K562 (cell line): ENCODE results near the gene GLRA1. TPM values are rescaled to one million over a fixed set of nuclear protein-coding genes. Genes with fewer than 3 reads are reported as not detected.
A peak's percentile ranks its signal among the peaks of the same experiment; 100 is the strongest.

Experiments used
- ATAC-seq: fragments of 200-7000 bp; cut with Tn5 transposase; 3 replicates; pipeline ENCODE4 v1.9.1; 2020; ENCODE audit warnings: moderate library complexity
- BruUV-seq: library from RNA; stranded (reverse); fragments of 400-500 nt; replicated peaks from 2 replicates; lab custom pipeline; 2021; lab: Mats Ljungman, UMichigan
- CTCF ChIA-PET: fragments of 300-600 bp; formaldehyde crosslinking; extraction: SDS; loops from one replicate; lab custom pipeline; 2021; ENCODE audit warnings: low intra/inter-chr PET ratio; lab: Yijun Ruan, JAX
- POLR2A ChIA-PET: fragments of 300-600, 350-650 bp; sonication (Branson Sonifier 250); formaldehyde crosslinking; extraction: SDS; loops from one replicate; lab custom pipeline; 2021; ENCODE audit warnings: antibody characterized with exemption, inconsistent platforms; lab: Yijun Ruan, JAX
- DNase-seq, 4 experiments: peaks; one replicate each; pipeline versions ENCODE4 v3.0.0 to v3.0.0-alpha.2; 2011 to 2018; ENCODE audit warnings: low spot score in 3 of 4, mixed read lengths in 3 of 4; ENCODE audit errors: extremely low read depth in 1 of 4
- FAIRE-seq: peaks from 2 replicates; lab custom pipeline; 2011; peaks lifted over from hg19 to GRCh38; lab: Jason Lieb, UNC
- H2AFZ ChIP-seq: 2 replicates; pipeline ENCODE4 v1.6.0; 2011; ENCODE audit warnings: low read depth, low read length, control low read depth, inconsistent platforms
- H3K27ac ChIP-seq: fragments of 200-600 bp; 3 replicates; pipeline ENCODE4 v1.8.0; 2011; ENCODE audit warnings: low read depth, mild to moderate bottlenecking, control low read depth, inconsistent platforms, low read length, moderate library complexity, mixed read lengths; ENCODE audit errors: extremely low read depth
- H3K27me3 ChIP-seq, 2 experiments: fragments of 300-600 bp in 1 of 2; 2 replicates in 1 of 2; 3 replicates in 1 of 2; pipeline versions ENCODE4 v1.6.0 to v1.8.0; 2011; ENCODE audit warnings: inconsistent platforms in 2 of 2, low read length in 2 of 2, mild to moderate bottlenecking in 1 of 2, mixed read lengths in 1 of 2, moderate library complexity in 1 of 2; ENCODE audit not compliant: control insufficient read depth in 2 of 2, insufficient read depth in 2 of 2
- H3K36me3 ChIP-seq: fragments of 300-600 bp; 3 replicates; pipeline ENCODE4 v1.8.0; 2011; ENCODE audit warnings: mild to moderate bottlenecking, low read length, inconsistent platforms; ENCODE audit not compliant: control insufficient read depth, insufficient read depth
- H3K4me1 ChIP-seq, 2 experiments: fragments of 200-600 bp in 1 of 2; replicated peaks in 1 of 2; 2 replicates in 1 of 2; 3 replicates in 1 of 2; pipeline versions ENCODE4 v1.5.1 to v1.8.0; 2011; ENCODE audit warnings: inconsistent platforms in 2 of 2, low read length in 2 of 2, mild to moderate bottlenecking in 1 of 2, mixed read lengths in 1 of 2, moderate library complexity in 1 of 2; ENCODE audit not compliant: control insufficient read depth in 2 of 2, insufficient read depth in 2 of 2
- H3K4me2 ChIP-seq: 2 replicates; pipeline ENCODE4 v1.6.1; 2011; ENCODE audit warnings: low read length, control low read depth, inconsistent platforms, mixed read lengths; ENCODE audit not compliant: insufficient read depth
- H3K4me3 ChIP-seq: fragments of 200-600 bp; sonication (generic), shearing (Covaris generic); 2 replicates; pipeline ENCODE4 v1.5.1; 2016; ENCODE audit warnings: control low read depth, inconsistent platforms
- H3K79me2 ChIP-seq: fragments of 200-600 bp; 3 replicates; pipeline ENCODE4 v1.8.0; 2011; ENCODE audit warnings: low read length, inconsistent platforms; ENCODE audit not compliant: control insufficient read depth, insufficient read depth
- H3K9ac ChIP-seq, 2 experiments: 2 replicates each; pipeline versions ENCODE4 v1.6.0 to v1.6.1; 2011; ENCODE audit warnings: low read depth in 2 of 2, low read length in 2 of 2, control low read depth in 1 of 2, inconsistent platforms in 1 of 2, mild to moderate bottlenecking in 1 of 2, mixed read lengths in 1 of 2; ENCODE audit not compliant: insufficient read depth in 1 of 2
- H3K9me1 ChIP-seq: one replicate; pipeline ENCODE4 v1.6.0; 2011; ENCODE audit warnings: inconsistent platforms, mild to moderate bottlenecking, low read length, moderate library complexity; ENCODE audit not compliant: control insufficient read depth, insufficient read depth
- H3K9me3 ChIP-seq: replicated peaks from 2 replicates; pipeline ENCODE4 v1.5.1; 2011; ENCODE audit warnings: low read depth, low read length, inconsistent platforms; ENCODE audit not compliant: control insufficient read depth, insufficient read depth
- H4K20me1 ChIP-seq: replicated peaks from 2 replicates; pipeline ENCODE4 v1.6.1; 2011; ENCODE audit warnings: low read length, inconsistent platforms, mixed read lengths; ENCODE audit not compliant: control insufficient read depth, insufficient read depth
- CREB5 ChIP-seq: fragments of 250-450 bp; sonication (Bioruptor Pico); IDR thresholded peaks from 2 replicates; pipeline ENCODE4 v1.5.0; 2020; ENCODE audit warnings: mild to moderate bottlenecking
- FUS ChIP-seq: fragments of 200-400 bp; formaldehyde crosslinking; optimal IDR thresholded peaks from 2 replicates; pipeline ENCODE3; 2017; ENCODE audit warnings: low read depth, low read length
- HMG20B ChIP-seq: fragments of 250-450 bp; sonication (Bioruptor Pico); IDR thresholded peaks from 2 replicates; pipeline ENCODE4 v1.5.0; 2021; ENCODE audit warnings: mild to moderate bottlenecking
- MEIS2 ChIP-seq: fragments of 450-650 bp; IDR thresholded peaks from 2 replicates; pipeline ENCODE4 v1.6.1; 2014; ENCODE audit warnings: mild to moderate bottlenecking; ENCODE audit not compliant: partially characterized antibody
- PKNOX1 ChIP-seq: fragments of 450-650 bp; IDR thresholded peaks from 2 replicates; pipeline ENCODE4 v1.6.1; 2016
- WGBS: fragments of 100-300 bp; shearing (Covaris generic); methylation state at CpG from one replicate; pipeline ENCODE4 v1.1.6; 2016; ENCODE audit warnings: low coverage, mixed read lengths; ENCODE audit not compliant: insufficient coverage; ENCODE audit errors: missing lambda C conversion rate; 5-methylcytosine and 5-hydroxymethylcytosine counted together
- in situ Hi-C: fragments of 300-500 bp; cut with MboI; formaldehyde crosslinking; loops from 4 replicates; pipeline ENCODE4 v1.15.0; 2018; ENCODE audit warnings: inconsistent platforms, mixed read lengths
- intact Hi-C: fragments of 100-400 bp; cut with micrococcal nuclease; formaldehyde crosslinking; loops from 2 replicates; pipeline ENCODE4 v1.14.2; 2022
- polyA plus RNA-seq, 8 experiments: library from polyadenylated mRNA; depleted of rRNA in 4 of 8; stranded (reverse) in 5 of 8; unstranded in 3 of 8; fragments of >200 nt; fragmentation: Nextera tagmentation in 2 of 8; fragmentation: Illumina TruSeq in 1 of 8; extraction: Ambion mirVana in 2 of 8; extraction: Trizol in 1 of 8; gene quantifications; 2 replicates each; pipeline versions ENCODE4 v1.2.1 to v1.2.3, GENCODE V29; 2011 to 2014; ENCODE audit warnings: inconsistent platforms in 1 of 8, missing spikeins in 1 of 8
- total RNA-seq, 7 experiments: library from RNA; depleted of rRNA in 6 of 7; stranded (reverse); fragments of >200 nt in 6 of 7; fragmentation: Illumina TruSeq in 2 of 7; extraction: Trizol in 2 of 7; gene quantifications; 2 replicates each; pipeline versions ENCODE4 v1.2.1 to v1.2.3, GENCODE V29; 2011 to 2021; ENCODE audit warnings: low replicate concordance in 1 of 7

The GLRA1 gene
- total and polyA plus RNA-seq, 9 of the 15 experiments (the other 6 are each of a cell fraction or from before 2014, with no cell fraction given), result not detected

- Histone ChIP-seq H3K27me3 (no peaks in the 10 kb centered on the region), H3K9me1 (no peaks in the 10 kb centered on the region), H3K9me3 (no peaks in the 10 kb centered on the region), H4K20me1 (peaks cover 52% of the 10 kb centered on the region), H3K27ac (no peak overlapping the region), H3K79me2 (peaks cover 100% of the 10 kb centered on the region), H2AFZ (no peak overlapping the region), H3K4me1 (peaks cover 3 to 32% of the 10 kb centered on the region in 2 experiments), H3K36me3 (peaks cover 73% of the 10 kb centered on the region), H3K9ac (no peak overlapping the region), H3K4me3 (no peak overlapping the region), H3K4me2 (no peak overlapping the region; the same call in 1 of the 2 replicates)
- 65% methylated on average over 3 of the region's 3 CpGs for WGBS
- peak; percentile 62 for TF ChIP-seq PKNOX1
- no peak for TF ChIP-seq HMG20B
- FAIRE-seq, result no peak
- no peak for ATAC-seq
- ChIA-PET CTCF (no interaction called here), POLR2A (interaction anchor here (0.8 to 1.6 kb wide), 2 partner anchors 9 to 22 kb away, joined by 4 read pairs; no protein-coding TSS in a partner anchor)
- in situ Hi-C loops (no loop called here), intact Hi-C loops (loop anchor here (1.0 kb wide), 1 partner anchor 7 kb away; no protein-coding TSS in a partner anchor)
- no peak for DNase-seq
- no TSS peak for BruUV-seq
These were observed 145.0 kb downstream of the GLRA1 start for GRCh38 chr5:151779531-151780125.

- in situ Hi-C loops (no loop called here), intact Hi-C loops (no loop called here)
- DNase-seq (no peak), FAIRE-seq (no peak), ATAC-seq (no peak)
- 7% methylated on average over 3 of the region's 3 CpGs for WGBS
- TF ChIP-seq PKNOX1 (peak; percentile 53), MEIS2 (peak; percentile 25), FUS (no peak), CREB5 (no peak)
- no peak overlapping the region for H3K27ac ChIP-seq
- ChIA-PET POLR2A (interaction anchor here (1.7 to 2.6 kb wide), 2 partner anchors 9 to 19 kb away, joined by 7 to 13 read pairs; no protein-coding TSS in a partner anchor), CTCF (no interaction called here)
- H3K9ac ChIP-seq, result peak overlapping the region in 1 of 2 experiments; percentile 94; a peak in 1 of 4 replicates
- no peaks in the 10 kb centered on the region for H3K9me1 ChIP-seq
- H3K9me3 ChIP-seq, result no peaks in the 10 kb centered on the region
- H2AFZ ChIP-seq, result no peak overlapping the region
- peaks cover 12 to 24% of the 10 kb centered on the region in 2 experiments for H3K4me1 ChIP-seq
- peaks cover 90% of the 10 kb centered on the region for H3K79me2 ChIP-seq
- H3K36me3 ChIP-seq, result peaks cover 76% of the 10 kb centered on the region
- BruUV-seq, result no TSS peak
- no peaks in the 10 kb centered on the region for H3K27me3 ChIP-seq
- H4K20me1 ChIP-seq, result peaks cover 65% of the 10 kb centered on the region
- peak overlapping the region; percentile 29; the same call in 1 of the 2 replicates for H3K4me2 ChIP-seq
- H3K4me3 ChIP-seq, result peak overlapping the region; percentile 90; the same call in 1 of the 2 replicates
These were observed 149.5 kb downstream of the GLRA1 start for GRCh38 chr5:151775025-151775606.
